Fibroblast of upper back skin (primary cell): ENCODE data around the gene ARHGAP12.
"Not testable (repeated sequence)": the region's sequence is repeated elsewhere in the genome, so short reads cannot be mapped to it uniquely, and the experiment has no call there.

Experiments used
- DNase-seq: peaks from one replicate; pipeline ENCODE4 v3.0.0-alpha.2; 2013

The ARHGAP12 gene

GRCh38 chr10:31923389-31923788, 5.2 kb downstream of the ARHGAP12 start:
- no peak for DNase-seq

- DNase-seq = no peak
Measured at GRCh38 chr10:31921031-31921430, 7.6 kb downstream of the ARHGAP12 start.

GRCh38 chr10:31920538-31920937, 8.1 kb downstream of the ARHGAP12 start:
- no peak for DNase-seq

- no peak for DNase-seq
Measured at GRCh38 chr10:31918671-31919409, 9.8 kb downstream of the ARHGAP12 start.

GRCh38 chr10:31914370-31914769, 14.3 kb downstream of the ARHGAP12 start:
- no peak for DNase-seq

- DNase-seq = peak; percentile 46
Measured at GRCh38 chr10:31912898-31913850, 15.5 kb downstream of the ARHGAP12 start.

GRCh38 chr10:31912289-31912688, 16.3 kb downstream of the ARHGAP12 start:
- DNase-seq = peak; percentile 40

GRCh38 chr10:31910016-31910415, 18.6 kb downstream of the ARHGAP12 start:
- DNase-seq = no peak

GRCh38 chr10:31908157-31908556, 20.5 kb downstream of the ARHGAP12 start:
- no peak for DNase-seq

GRCh38 chr10:31906039-31906438, 22.6 kb downstream of the ARHGAP12 start:
- no peak for DNase-seq

GRCh38 chr10:31905586-31905985, 23.0 kb downstream of the ARHGAP12 start:
- DNase-seq = no peak

GRCh38 chr10:31902625-31903024, 26.0 kb downstream of the ARHGAP12 start:
- no peak for DNase-seq

- DNase-seq = peak; percentile 62
Measured at GRCh38 chr10:31897506-31897905, 31.1 kb downstream of the ARHGAP12 start.

- peak; percentile 51 for DNase-seq
Measured at GRCh38 chr10:31896968-31897384, 31.7 kb downstream of the ARHGAP12 start.

- not testable (repeated sequence) for DNase-seq
Measured at GRCh38 chr10:31895722-31896121, 32.9 kb downstream of the ARHGAP12 start.

GRCh38 chr10:31888442-31888841, 40.2 kb downstream of the ARHGAP12 start:
- no peak for DNase-seq

- DNase-seq = no peak
Measured at GRCh38 chr10:31887850-31888249, 40.8 kb downstream of the ARHGAP12 start.

- DNase-seq = no peak
Measured at GRCh38 chr10:31886885-31887284, 41.7 kb downstream of the ARHGAP12 start.

GRCh38 chr10:31885971-31886370, 42.7 kb downstream of the ARHGAP12 start:
- no peak for DNase-seq

- DNase-seq = no peak
Measured at GRCh38 chr10:31884386-31884785, 44.2 kb downstream of the ARHGAP12 start.

- no peak for DNase-seq
Measured at GRCh38 chr10:31883397-31883796, 45.2 kb downstream of the ARHGAP12 start.

GRCh38 chr10:31878486-31878885, 50.1 kb downstream of the ARHGAP12 start:
- no peak for DNase-seq

- no peak for DNase-seq
Measured at GRCh38 chr10:31876652-31877352, 51.8 kb downstream of the ARHGAP12 start.
